Neutrophil (primary cell): ENCODE data around the gene ARHGAP5.
"Not testable (repeated sequence)": the region's sequence is repeated elsewhere in the genome, so short reads cannot be mapped to it uniquely, and the experiment has no call there.

Experiments used
- H3K27ac ChIP-seq: fragments of 200-600 bp; sonication (generic); 2 replicates; pipeline ENCODE4 v1.5.1; 2016; ENCODE audit warnings: mild to moderate bottlenecking, moderate library complexity
- H3K27me3 ChIP-seq: fragments of 200-600 bp; sonication (generic); 2 replicates; pipeline ENCODE4 v1.6.0; 2016; ENCODE audit warnings: mild to moderate bottlenecking
- H3K36me3 ChIP-seq: fragments of 200-600 bp; sonication (generic); 2 replicates; pipeline ENCODE4 v1.5.1; 2017
- H3K4me1 ChIP-seq, 2 experiments: fragments of 200-600 bp in 1 of 2; sonication (generic) in 1 of 2; 1 replicate in 1 of 2; 2 replicates in 1 of 2; pipeline versions ENCODE4 v1.5.1 to v1.6.1; 2013 to 2016; ENCODE audit warnings: low read depth in 1 of 2, low read length in 1 of 2, mild to moderate bottlenecking in 1 of 2, moderate library complexity in 1 of 2; ENCODE audit not compliant: control insufficient read depth in 1 of 2, insufficient read depth in 1 of 2
- H3K4me3 ChIP-seq, 2 experiments: fragments of 200-600 bp in 1 of 2; sonication (generic) in 1 of 2; 1 replicate in 1 of 2; 2 replicates in 1 of 2; pipeline ENCODE4 v1.5.1; 2013 to 2016; ENCODE audit warnings: low read depth in 1 of 2, low read length in 1 of 2, mild to moderate bottlenecking in 1 of 2, moderate library complexity in 1 of 2
- H3K9me3 ChIP-seq: fragments of 200-600 bp; sonication (generic); 2 replicates; pipeline ENCODE4 v1.5.1; 2016
- CTCF ChIP-seq: fragments of 200-600 bp; sonication (generic); IDR thresholded peaks from 2 replicates; pipeline ENCODE4 v1.5.1; 2016; ENCODE audit warnings: antibody characterized with exemption

The ARHGAP5 gene

GRCh38 chr14:32110548-32110896 is 33.4 kb downstream of the ARHGAP5 start:
- no peaks in the 10 kb centered on the region for H3K36me3 ChIP-seq
- H3K4me3 ChIP-seq, result no peak overlapping the region
- no peaks in the 10 kb centered on the region for H3K27me3 ChIP-seq
- no peak for TF ChIP-seq CTCF
- H3K9me3 ChIP-seq, result no peaks in the 10 kb centered on the region
- no peak overlapping the region for H3K27ac ChIP-seq
- peaks cover 0 to 4% of the 10 kb centered on the region in 2 experiments for H3K4me1 ChIP-seq

- TF ChIP-seq CTCF, result no peak
- Histone ChIP-seq H3K36me3 (no peaks in the 10 kb centered on the region), H3K4me1 (peaks cover 0 to 4% of the 10 kb centered on the region in 2 experiments), H3K4me3 (no peak overlapping the region), H3K27me3 (no peaks in the 10 kb centered on the region), H3K27ac (no peak overlapping the region), H3K9me3 (no peaks in the 10 kb centered on the region)
Measured at GRCh38 chr14:32121536-32121935, 44.4 kb downstream of the ARHGAP5 start.

GRCh38 chr14:32121948-32122347 is 44.8 kb downstream of the ARHGAP5 start:
- Histone ChIP-seq H3K4me3 (no peak overlapping the region), H3K27ac (no peak overlapping the region), H3K4me1 (peaks cover 0 to 4% of the 10 kb centered on the region in 2 experiments)

GRCh38 chr14:32126899-32127730 is 50.0 kb downstream of the ARHGAP5 start:
- not testable (repeated sequence) for H3K27ac ChIP-seq, H3K4me3 ChIP-seq, H3K27me3 ChIP-seq, H3K36me3 ChIP-seq, H3K9me3 ChIP-seq, H3K4me1 ChIP-seq

More at GRCh38 chr14:32121948-32122347, 44.8 kb downstream of the ARHGAP5 start:
- no peak for TF ChIP-seq CTCF
- Histone ChIP-seq H3K27me3 (no peaks in the 10 kb centered on the region), H3K36me3 (no peaks in the 10 kb centered on the region), H3K9me3 (no peaks in the 10 kb centered on the region)

- not testable (repeated sequence) for H3K36me3 ChIP-seq, H3K4me3 ChIP-seq, H3K27ac ChIP-seq, H3K4me1 ChIP-seq, H3K27me3 ChIP-seq, H3K9me3 ChIP-seq
Measured at GRCh38 chr14:32127731-32128654, 50.9 kb downstream of the ARHGAP5 start.

- Histone ChIP-seq H3K4me3 (no peak overlapping the region), H3K4me1 (peaks cover 0 to 4% of the 10 kb centered on the region in 2 experiments), H3K36me3 (no peaks in the 10 kb centered on the region), H3K9me3 (no peaks in the 10 kb centered on the region), H3K27ac (no peak overlapping the region), H3K27me3 (no peaks in the 10 kb centered on the region)
- no peak for TF ChIP-seq CTCF
Measured at GRCh38 chr14:32128703-32129102, 51.6 kb downstream of the ARHGAP5 start.
